Right atrium auricular region (tissue), 2 donors: Measurements from ENCODE around the gene ZBTB20. TPM values are rescaled to one million over a fixed set of nuclear protein-coding genes. Genes with fewer than 3 reads are reported as not detected.

ENCODE experiments used
- DNase-seq: peaks from one replicate; pipeline ENCODE4 v3.0.0-alpha.2; 2019; ENCODE audit warnings: low spot score
- H3K27ac ChIP-seq, 2 donors: fragments of 200-600 bp; sonication (generic); 1 replicate in 1 of 2; 2 replicates in 1 of 2; pipeline ENCODE4 v1.5.1; 2016 to 2019
- H3K27me3 ChIP-seq, 2 donors: fragments of 200-600 bp; sonication (generic); one replicate each; pipeline versions ENCODE4 v1.5.1 to v1.6.0; 2017 to 2019
- H3K36me3 ChIP-seq: fragments of 200-600 bp; sonication (generic); one replicate; pipeline ENCODE4 v1.5.1; 2016
- H3K4me1 ChIP-seq, 2 donors: fragments of 200-600 bp; sonication (generic); one replicate each; pipeline versions ENCODE4 v1.5.1 to v1.6.0; 2017 to 2019
- H3K4me3 ChIP-seq, 2 donors: fragments of 200-600 bp; sonication (generic); 1 replicate in 1 of 2; 2 replicates in 1 of 2; pipeline ENCODE4 v1.5.1; 2017 to 2019; ENCODE audit warnings: mild to moderate bottlenecking in 1 of 2, moderate library complexity in 1 of 2
- H3K9me3 ChIP-seq, 2 donors: fragments of 200-600 bp; sonication (generic); one replicate each; pipeline ENCODE4 v1.5.1; 2019
- total RNA-seq, 2 donors: library from RNA; depleted of rRNA; stranded (reverse); fragments of >200 nt; gene quantifications; one replicate each; pipeline ENCODE4 v1.1.0, GENCODE V29; 2016
- TF ChIP-seq, protein P1 (sequence below), 2 donors: fragments of 200-600 bp; sonication (generic); IDR thresholded peaks; one replicate each; pipeline ENCODE4 v1.5.1; 2019; ENCODE audit warnings: antibody characterized with exemption in 2 of 2

ZBTB20 gene
- total RNA-seq, 2 donors from 2014 or later = 84.6 to 90.8 TPM

DNA sequence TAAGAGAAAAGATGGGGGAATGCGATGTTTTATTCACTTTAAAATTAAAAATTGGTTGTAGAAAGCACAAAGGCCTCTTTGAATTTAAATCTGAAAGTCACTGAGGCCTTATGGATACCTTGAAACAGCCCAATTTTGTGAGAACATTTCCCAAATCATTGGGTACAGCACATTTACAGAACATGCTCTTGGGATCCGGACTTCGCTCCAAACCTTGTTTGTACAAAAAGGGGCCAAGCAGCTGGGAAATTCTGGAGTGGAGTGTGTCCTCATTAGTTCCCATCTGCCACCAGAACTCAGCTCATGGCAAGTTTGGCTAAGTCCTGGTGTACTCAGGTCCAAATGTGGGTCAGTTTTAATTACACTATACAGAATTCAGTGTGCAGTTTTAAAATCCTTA, 254.2 kb downstream of the ZBTB20 start:
- Histone ChIP-seq H3K27me3 (no peaks in the 10 kb centered on the region), H3K4me1 (peaks cover 0 to 5% of the 10 kb centered on the region in 2 donors), H3K9me3 (no peaks in the 10 kb centered on the region), H3K4me3 (no peak overlapping the region), H3K36me3 (no peaks in the 10 kb centered on the region), H3K27ac (no peak overlapping the region)
- no peak for DNase-seq
- TF ChIP-seq, protein P1, sequence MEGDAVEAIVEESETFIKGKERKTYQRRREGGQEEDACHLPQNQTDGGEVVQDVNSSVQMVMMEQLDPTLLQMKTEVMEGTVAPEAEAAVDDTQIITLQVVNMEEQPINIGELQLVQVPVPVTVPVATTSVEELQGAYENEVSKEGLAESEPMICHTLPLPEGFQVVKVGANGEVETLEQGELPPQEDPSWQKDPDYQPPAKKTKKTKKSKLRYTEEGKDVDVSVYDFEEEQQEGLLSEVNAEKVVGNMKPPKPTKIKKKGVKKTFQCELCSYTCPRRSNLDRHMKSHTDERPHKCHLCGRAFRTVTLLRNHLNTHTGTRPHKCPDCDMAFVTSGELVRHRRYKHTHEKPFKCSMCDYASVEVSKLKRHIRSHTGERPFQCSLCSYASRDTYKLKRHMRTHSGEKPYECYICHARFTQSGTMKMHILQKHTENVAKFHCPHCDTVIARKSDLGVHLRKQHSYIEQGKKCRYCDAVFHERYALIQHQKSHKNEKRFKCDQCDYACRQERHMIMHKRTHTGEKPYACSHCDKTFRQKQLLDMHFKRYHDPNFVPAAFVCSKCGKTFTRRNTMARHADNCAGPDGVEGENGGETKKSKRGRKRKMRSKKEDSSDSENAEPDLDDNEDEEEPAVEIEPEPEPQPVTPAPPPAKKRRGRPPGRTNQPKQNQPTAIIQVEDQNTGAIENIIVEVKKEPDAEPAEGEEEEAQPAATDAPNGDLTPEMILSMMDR (IDR thresholded peaks at IDR 0.05) = no peak

DNA sequence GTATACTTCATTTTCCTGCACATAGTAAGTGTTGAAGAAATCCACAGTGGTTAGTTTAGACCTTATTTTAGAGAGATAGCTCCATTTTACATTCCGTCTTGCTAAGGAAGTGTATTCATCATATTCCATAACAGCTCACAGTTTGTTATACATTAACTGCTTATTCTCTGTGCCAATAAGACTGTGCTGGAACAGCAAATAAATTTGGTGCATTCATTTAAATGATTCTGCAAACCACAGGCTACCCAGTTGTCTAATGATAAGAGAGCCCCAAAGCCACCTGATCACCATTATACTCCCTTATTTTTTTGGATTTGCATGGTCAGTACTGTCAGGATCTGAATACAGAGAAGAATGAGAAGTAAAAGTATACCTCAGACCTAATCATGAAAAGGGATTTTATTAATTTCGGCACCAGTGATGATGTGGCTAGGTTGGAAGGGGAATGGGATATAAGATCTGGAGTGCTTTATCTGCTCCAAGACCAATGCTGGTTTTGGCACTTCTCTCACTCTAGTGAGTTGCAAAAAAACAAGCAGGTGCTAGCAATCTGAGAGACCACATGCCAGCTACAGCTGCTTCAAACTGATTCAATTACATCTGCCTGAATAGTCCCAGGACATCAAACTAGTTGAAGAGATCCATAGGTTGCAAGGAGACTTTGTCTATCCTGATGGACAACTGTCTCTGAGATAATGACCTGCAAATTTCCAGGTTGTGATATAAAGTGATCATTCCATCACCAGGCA, 254.8 kb downstream of the ZBTB20 start:
- Histone ChIP-seq H3K4me3 (no peak overlapping the region), H3K27ac (no peak overlapping the region), H3K27me3 (no peaks in the 10 kb centered on the region), H3K36me3 (no peaks in the 10 kb centered on the region), H3K4me1 (peaks cover 0 to 5% of the 10 kb centered on the region in 2 donors), H3K9me3 (no peaks in the 10 kb centered on the region)
- TF ChIP-seq, protein P1 (IDR thresholded peaks at IDR 0.05) = no peak
- no peak for DNase-seq

GRCh38 chr3:114887806-114888205, 259.3 kb downstream of the ZBTB20 start:
- H3K4me1 ChIP-seq = peaks cover 0 to 5% of the 10 kb centered on the region in 2 donors
- TF ChIP-seq, protein P1 (IDR thresholded peaks at IDR 0.05) = no peak
- no peaks in the 10 kb centered on the region for H3K27me3 ChIP-seq
- H3K4me3 ChIP-seq = no peak overlapping the region
- no peak for DNase-seq
- no peaks in the 10 kb centered on the region for H3K9me3 ChIP-seq
- no peaks in the 10 kb centered on the region for H3K36me3 ChIP-seq
- H3K27ac ChIP-seq = no peak overlapping the region

- no peak overlapping the region for H3K4me3 ChIP-seq
- H3K9me3 ChIP-seq = no peaks in the 10 kb centered on the region
Observed at GRCh38 chr3:114886905-114887304, 260.2 kb downstream of the ZBTB20 start.

GRCh38 chr3:114884213-114884923, 262.7 kb downstream of the ZBTB20 start:
- Histone ChIP-seq H3K27ac (no peak overlapping the region), H3K27me3 (no peaks in the 10 kb centered on the region), H3K4me3 (no peak overlapping the region), H3K9me3 (no peaks in the 10 kb centered on the region), H3K36me3 (no peaks in the 10 kb centered on the region), H3K4me1 (peaks cover 0 to 9% of the 10 kb centered on the region in 2 donors)
- DNase-seq = no peak
- TF ChIP-seq, protein P1 (IDR thresholded peaks at IDR 0.05) = no peak

More at GRCh38 chr3:114886905-114887304, 260.2 kb downstream of the ZBTB20 start:
- Histone ChIP-seq H3K4me1 (no peaks in the 10 kb centered on the region), H3K36me3 (no peaks in the 10 kb centered on the region), H3K27me3 (no peaks in the 10 kb centered on the region), H3K27ac (no peak overlapping the region)
- TF ChIP-seq, protein P1 (IDR thresholded peaks at IDR 0.05) = no peak
- DNase-seq = no peak
